K562 (cell line): ENCODE data around the gene NOTCH1. TPM values are rescaled to one million over a fixed set of nuclear protein-coding genes. Genes with fewer than 3 reads are reported as not detected.
A peak's percentile ranks its signal among the peaks of the same experiment; 100 is the strongest.

ENCODE experiments used
- BRD4 ChIP-seq: fragments of 200-600 bp; sonication (generic); IDR thresholded peaks from 2 replicates; pipeline ENCODE4 v1.6.1; 2017; ENCODE audit warnings: inconsistent platforms
- CHD4 ChIP-seq: fragments of 200-600 bp; sonication (generic); IDR thresholded peaks from 3 replicates; pipeline ENCODE4 v1.6.1; 2012; ENCODE audit warnings: low read depth, mild to moderate bottlenecking, mixed read lengths, low read length, inconsistent platforms; ENCODE audit not compliant: insufficient read depth, insufficient replicate concordance, poor library complexity, severe bottlenecking
- E2F8 ChIP-seq: fragments of 450-650 bp; IDR thresholded peaks from 2 replicates; pipeline ENCODE4 v1.7.1; 2018; ENCODE audit warnings: mild to moderate bottlenecking, low read depth; ENCODE audit not compliant: partially characterized antibody
- ERF ChIP-seq: fragments of 450-650 bp; formaldehyde crosslinking; IDR thresholded peaks from 2 replicates; pipeline ENCODE4 v1.4.0; 2020; ENCODE audit warnings: mild to moderate bottlenecking, mixed read lengths
- GABPA ChIP-seq: fragments of 200-800 bp; sonication (Bioruptor generic); conservative IDR thresholded peaks from 2 replicates; pipeline ENCODE4 v1.6.1; 2016; ENCODE audit warnings: low read depth, missing genetic modification characterization, missing compliant biosample characterization
- GABPB1 ChIP-seq: sonication (generic); formaldehyde crosslinking; IDR thresholded peaks from 2 replicates; pipeline ENCODE4 v1.8.0; 2022; ENCODE audit warnings: mild to moderate bottlenecking, missing genetic modification reagents
- POLR3A ChIP-seq: IDR thresholded peaks from 2 replicates; pipeline ENCODE4 v1.6.1; 2011; ENCODE audit warnings: borderline replicate concordance, mild to moderate bottlenecking, moderate library complexity; ENCODE audit not compliant: insufficient read length, insufficient read depth; ENCODE audit errors: extremely low read depth
- PPARD ChIP-seq: fragments of 250-450 bp; sonication (Bioruptor Pico); IDR thresholded peaks from 2 replicates; pipeline ENCODE4 v1.8.0; 2022; ENCODE audit warnings: inconsistent platforms, mild to moderate bottlenecking, moderate library complexity
- RAD51 ChIP-seq: fragments of 450-650 bp; IDR thresholded peaks from 2 replicates; pipeline ENCODE4 v1.7.1; 2016; ENCODE audit warnings: low read depth, mild to moderate bottlenecking, borderline replicate concordance
- RBM39 ChIP-seq: fragments of 200-400 bp; formaldehyde crosslinking; optimal IDR thresholded peaks from 2 replicates; pipeline ENCODE3; 2018; ENCODE audit warnings: low read depth, low read length
- SIRT6 ChIP-seq: IDR thresholded peaks from one replicate; pipeline ENCODE4 v1.6.1; 2012; ENCODE audit warnings: low read depth, mild to moderate bottlenecking, control low read depth, inconsistent platforms, low read length, moderate library complexity
- TAF7 ChIP-seq: fragments of 450-650 bp; IDR thresholded peaks from 2 replicates; pipeline ENCODE4 v1.6.1; 2016; ENCODE audit warnings: missing genetic modification characterization, missing compliant biosample characterization
- TRIM28 ChIP-seq: fragments of 450-650 bp; IDR thresholded peaks from 2 replicates; pipeline ENCODE4 v1.6.1; 2017
- ZBTB7A ChIP-seq: IDR thresholded peaks from 2 replicates; pipeline ENCODE4 v1.6.1; 2011; ENCODE audit warnings: low read depth, mild to moderate bottlenecking, low read length, moderate library complexity, borderline replicate concordance; ENCODE audit not compliant: control insufficient read depth
- ZC3H4 ChIP-seq: sonication (generic); formaldehyde crosslinking; IDR thresholded peaks from 2 replicates; pipeline ENCODE4 v1.9.0; 2021; ENCODE audit warnings: missing genetic modification reagents, borderline replicate concordance
- polyA plus RNA-seq, 8 experiments: library from polyadenylated mRNA; depleted of rRNA in 4 of 8; stranded (reverse) in 5 of 8; unstranded in 3 of 8; fragments of >200 nt; fragmentation: Nextera tagmentation in 2 of 8; fragmentation: Illumina TruSeq in 1 of 8; extraction: Ambion mirVana in 2 of 8; extraction: Trizol in 1 of 8; gene quantifications; 2 replicates each; pipeline versions ENCODE4 v1.2.1 to v1.2.3, GENCODE V29; 2011 to 2014; ENCODE audit warnings: inconsistent platforms in 1 of 8, missing spikeins in 1 of 8
- total RNA-seq, 7 experiments: library from RNA; depleted of rRNA in 6 of 7; stranded (reverse); fragments of >200 nt in 6 of 7; fragmentation: Illumina TruSeq in 2 of 7; extraction: Trizol in 2 of 7; gene quantifications; 2 replicates each; pipeline versions ENCODE4 v1.2.1 to v1.2.3, GENCODE V29; 2011 to 2021; ENCODE audit warnings: low replicate concordance in 1 of 7
- TF ChIP-seq, protein P1 (sequence below), 2 experiments: fragments of 450-650 bp; conservative IDR thresholded peaks; 2 replicates each; pipeline ENCODE4 v1.6.1; 2017; ENCODE audit warnings: mild to moderate bottlenecking in 2 of 2, moderate library complexity in 2 of 2
- TF ChIP-seq, protein P2 (sequence below): fragments of 450-650 bp; IDR thresholded peaks from one replicate; pipeline ENCODE4 v1.6.1; 2018; ENCODE audit warnings: mild to moderate bottlenecking, moderate library complexity; ENCODE audit not compliant: partially characterized antibody
- TF ChIP-seq, protein P3 (sequence below): conservative IDR thresholded peaks from 2 replicates; pipeline ENCODE4 v1.6.1; 2011; ENCODE audit warnings: low read depth, mild to moderate bottlenecking, low read length; ENCODE audit not compliant: control insufficient read depth

The NOTCH1 gene
- total and polyA plus RNA-seq, 9 of the 15 experiments (the other 6 are each of a cell fraction or from before 2014, with no cell fraction given) = 0.03 to 31.4 (median 2.3) TPM

- TF ChIP-seq GABPB1 (CRISPR knock-in tag) (peak; percentile 64; the same call in 1 of the 2 replicates), CHD4 (peak; percentile 63), RBM39 (no peak), ERF (CRISPR knock-in tag) (0 out of 2 replicates have a peak, but pooled peaks have one; percentile 41), POLR3A (no peak), BRD4 (no peak), ZBTB7A (peak; percentile 82), SIRT6 (no peak), PPARD (CRISPR knock-in tag) (no peak), E2F8 (no peak), TAF7 (tag) (no peak), TRIM28 (no peak), RAD51 (no peak), ZC3H4 (CRISPR knock-in tag) (peak; percentile 51; the same call in 1 of the 2 replicates), GABPA (peak; percentile 72)
- TF ChIP-seq, protein P1, sequence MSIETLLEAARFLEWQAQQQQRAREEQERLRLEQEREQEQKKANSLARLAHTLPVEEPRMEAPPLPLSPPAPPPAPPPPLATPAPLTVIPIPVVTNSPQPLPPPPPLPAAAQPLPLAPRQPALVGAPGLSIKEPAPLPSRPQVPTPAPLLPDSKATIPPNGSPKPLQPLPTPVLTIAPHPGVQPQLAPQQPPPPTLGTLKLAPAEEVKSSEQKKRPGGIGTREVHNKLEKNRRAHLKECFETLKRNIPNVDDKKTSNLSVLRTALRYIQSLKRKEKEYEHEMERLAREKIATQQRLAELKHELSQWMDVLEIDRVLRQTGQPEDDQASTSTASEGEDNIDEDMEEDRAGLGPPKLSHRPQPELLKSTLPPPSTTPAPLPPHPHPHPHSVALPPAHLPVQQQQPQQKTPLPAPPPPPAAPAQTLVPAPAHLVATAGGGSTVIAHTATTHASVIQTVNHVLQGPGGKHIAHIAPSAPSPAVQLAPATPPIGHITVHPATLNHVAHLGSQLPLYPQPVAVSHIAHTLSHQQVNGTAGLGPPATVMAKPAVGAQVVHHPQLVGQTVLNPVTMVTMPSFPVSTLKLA (conservative IDR thresholded peaks at IDR 0.05) = 0 out of 4 replicates have a peak, but pooled peaks of 1 of the 2 experiments have one; percentile 40
- TF ChIP-seq, protein P2, sequence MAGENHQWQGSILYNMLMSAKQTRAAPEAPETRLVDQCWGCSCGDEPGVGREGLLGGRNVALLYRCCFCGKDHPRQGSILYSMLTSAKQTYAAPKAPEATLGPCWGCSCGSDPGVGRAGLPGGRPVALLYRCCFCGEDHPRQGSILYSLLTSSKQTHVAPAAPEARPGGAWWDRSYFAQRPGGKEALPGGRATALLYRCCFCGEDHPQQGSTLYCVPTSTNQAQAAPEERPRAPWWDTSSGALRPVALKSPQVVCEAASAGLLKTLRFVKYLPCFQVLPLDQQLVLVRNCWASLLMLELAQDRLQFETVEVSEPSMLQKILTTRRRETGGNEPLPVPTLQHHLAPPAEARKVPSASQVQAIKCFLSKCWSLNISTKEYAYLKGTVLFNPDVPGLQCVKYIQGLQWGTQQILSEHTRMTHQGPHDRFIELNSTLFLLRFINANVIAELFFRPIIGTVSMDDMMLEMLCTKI = no peak
- TF ChIP-seq, protein P3, sequence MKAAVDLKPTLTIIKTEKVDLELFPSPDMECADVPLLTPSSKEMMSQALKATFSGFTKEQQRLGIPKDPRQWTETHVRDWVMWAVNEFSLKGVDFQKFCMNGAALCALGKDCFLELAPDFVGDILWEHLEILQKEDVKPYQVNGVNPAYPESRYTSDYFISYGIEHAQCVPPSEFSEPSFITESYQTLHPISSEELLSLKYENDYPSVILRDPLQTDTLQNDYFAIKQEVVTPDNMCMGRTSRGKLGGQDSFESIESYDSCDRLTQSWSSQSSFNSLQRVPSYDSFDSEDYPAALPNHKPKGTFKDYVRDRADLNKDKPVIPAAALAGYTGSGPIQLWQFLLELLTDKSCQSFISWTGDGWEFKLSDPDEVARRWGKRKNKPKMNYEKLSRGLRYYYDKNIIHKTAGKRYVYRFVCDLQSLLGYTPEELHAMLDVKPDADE = no peak
Measured at GRCh38 chr9:136587944-136588662, 42.3 kb upstream of the NOTCH1 start (continued).
